T-helper 1 cell (primary cell): ENCODE results near the gene SUB1.
"Not testable (repeated sequence)": the region's sequence is repeated elsewhere in the genome, so short reads cannot be mapped to it uniquely, and the experiment has no call there.

Experiments used
- DNase-seq, 5 donors: peaks; one replicate each; pipeline ENCODE4 v3.0.0-alpha.2; 2012 to 2020

Gene SUB1

GRCh38 chr5:32566319-32567111 is 18.8 kb upstream of the SUB1 start:
- no peak for DNase-seq

DNA sequence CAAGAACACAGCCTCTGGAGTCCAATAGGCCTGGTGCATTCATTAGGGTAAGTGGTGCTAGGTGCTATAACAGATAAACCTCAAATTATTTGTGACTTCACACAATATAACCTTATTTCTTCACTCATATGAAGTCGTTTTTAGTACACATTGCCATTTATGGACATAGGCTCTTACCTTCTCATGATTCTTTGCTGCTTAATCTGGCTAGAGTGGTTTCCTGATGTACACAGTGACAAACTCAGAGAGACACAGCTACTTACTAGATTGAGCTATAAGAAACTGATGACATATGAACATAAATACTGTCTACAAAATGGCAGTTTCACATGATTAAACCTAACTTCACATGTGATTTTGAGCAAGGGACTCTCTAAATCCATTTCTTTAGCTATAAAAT is 14.2 kb upstream of the SUB1 start:
- no peak for DNase-seq

- peak in 1 of 5 donors; percentile 15 for DNase-seq
These were observed 12.4 kb upstream of the SUB1 start for GRCh38 chr5:32572778-32573480.

DNA sequence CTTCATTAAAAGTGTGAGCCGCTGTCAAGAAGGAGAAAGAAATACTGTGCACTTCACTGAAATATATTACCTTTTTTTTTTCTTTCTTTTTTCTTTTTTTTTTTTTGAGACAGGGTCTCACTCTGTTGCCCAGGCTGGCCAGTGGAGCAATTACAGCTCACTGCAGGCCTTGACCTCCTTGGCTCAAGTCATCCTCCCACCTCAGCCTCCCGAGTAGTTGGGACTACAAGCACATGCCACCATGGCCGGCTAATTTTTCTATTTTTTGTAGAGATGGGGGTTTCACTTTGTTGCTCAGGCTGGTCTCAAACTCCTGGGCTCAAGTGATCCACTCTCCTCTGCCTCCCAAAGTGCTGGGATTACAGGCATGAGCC is 11.9 kb upstream of the SUB1 start:
- DNase-seq, result not testable (repeated sequence)

- no peak for DNase-seq
These were observed 10.7 kb upstream of the SUB1 start for GRCh38 chr5:32574540-32575175.

DNA sequence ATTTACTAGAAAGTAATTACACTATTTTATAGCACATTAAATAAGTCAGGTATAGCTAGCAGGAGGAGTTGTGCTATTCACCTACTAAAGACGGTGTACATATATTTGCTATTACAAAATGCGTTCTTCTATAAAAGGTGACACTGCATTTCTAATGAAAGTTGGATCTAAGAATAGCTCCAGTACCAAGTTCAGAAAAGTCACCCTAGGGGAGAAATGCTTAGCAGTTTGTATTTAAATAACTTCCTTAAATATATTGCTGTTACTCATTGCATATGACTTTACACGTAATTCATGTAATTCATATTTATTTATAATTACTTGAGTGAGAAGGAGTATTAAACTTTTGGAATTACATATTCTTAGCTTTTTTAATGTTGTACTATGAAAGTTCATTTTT is 7.0 kb upstream of the SUB1 start:
- no peak for DNase-seq

- DNase-seq, result no peak
These were observed 6.6 kb upstream of the SUB1 start for GRCh38 chr5:32578764-32579163.

DNA sequence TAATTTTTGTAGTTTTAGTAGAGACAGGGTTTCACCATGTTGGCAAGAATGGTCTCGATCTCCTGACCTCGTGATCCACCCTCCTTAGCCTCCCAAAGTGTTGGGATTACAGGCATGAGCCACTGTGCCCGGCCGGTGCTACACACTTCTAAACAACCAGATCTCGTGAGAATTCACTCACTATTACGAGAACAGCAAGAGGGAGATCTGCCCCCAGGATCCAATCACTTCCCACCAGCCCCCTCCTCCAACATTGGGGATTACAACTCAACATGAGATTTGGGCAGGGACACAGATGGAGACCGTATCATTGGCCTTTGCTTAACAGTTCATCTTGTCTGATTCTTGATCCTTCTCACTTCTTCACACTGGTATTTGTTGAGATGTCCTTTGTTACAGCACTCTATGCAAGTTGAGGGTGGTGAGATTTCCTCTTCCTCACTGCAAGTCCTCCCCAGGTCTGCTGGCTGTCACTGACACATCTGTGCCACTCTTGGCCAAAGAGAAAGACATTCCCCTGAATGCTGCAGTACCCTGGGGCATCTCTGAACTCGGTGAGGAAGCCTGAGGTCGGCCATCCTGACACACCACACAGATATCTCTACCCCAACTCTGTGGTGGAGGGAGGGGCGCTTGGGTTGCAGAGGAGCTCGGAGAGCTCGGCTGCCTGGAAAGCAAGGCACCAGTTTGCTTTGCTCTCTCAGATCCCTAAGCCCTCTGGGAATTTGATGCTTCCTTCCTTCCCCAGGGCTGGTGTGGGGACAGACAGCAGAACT is 4.2 kb upstream of the SUB1 start:
- peak in 1 of 5 donors; percentile 12 for DNase-seq

- DNase-seq, result peak in 2 of 5 donors; percentile 10 to 70
These were observed 1.6 kb upstream of the SUB1 start for GRCh38 chr5:32583582-32584232.

GRCh38 chr5:32584646-32585045 is 711 bp upstream of the SUB1 start:
- peak in 1 of 5 donors; percentile 48 for DNase-seq

GRCh38 chr5:32585122-32585445 is 273 bp upstream of the SUB1 start:
- no peak for DNase-seq

- DNase-seq, result no peak
These were observed 881 bp downstream of the SUB1 start for GRCh38 chr5:32586276-32586599.

- DNase-seq, result no peak
These were observed 1.8 kb downstream of the SUB1 start for GRCh38 chr5:32587067-32587551.

DNA sequence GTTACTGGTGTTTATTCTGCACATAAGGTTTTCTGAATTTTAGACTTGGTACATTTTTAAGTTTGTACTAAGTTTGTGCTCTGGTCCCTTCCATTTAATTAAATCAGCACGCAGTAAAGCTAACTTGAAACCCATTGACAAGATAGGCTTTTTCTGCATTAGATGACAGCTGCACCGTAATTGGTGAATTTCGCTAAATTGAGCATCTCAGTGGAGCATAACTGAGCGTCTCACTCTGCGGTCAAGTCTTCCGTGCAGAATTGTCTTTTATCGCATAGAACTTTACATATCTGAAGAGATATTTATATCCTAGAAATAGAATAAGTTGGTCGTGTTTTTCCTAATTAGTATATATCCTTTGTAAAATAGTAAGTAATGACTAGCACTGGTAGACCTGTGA is 4.1 kb downstream of the SUB1 start:
- no peak for DNase-seq

GRCh38 chr5:32589942-32590869 is 4.8 kb downstream of the SUB1 start:
- peak in 3 of 5 donors; percentile 40 to 61 (median 53) for DNase-seq

DNA sequence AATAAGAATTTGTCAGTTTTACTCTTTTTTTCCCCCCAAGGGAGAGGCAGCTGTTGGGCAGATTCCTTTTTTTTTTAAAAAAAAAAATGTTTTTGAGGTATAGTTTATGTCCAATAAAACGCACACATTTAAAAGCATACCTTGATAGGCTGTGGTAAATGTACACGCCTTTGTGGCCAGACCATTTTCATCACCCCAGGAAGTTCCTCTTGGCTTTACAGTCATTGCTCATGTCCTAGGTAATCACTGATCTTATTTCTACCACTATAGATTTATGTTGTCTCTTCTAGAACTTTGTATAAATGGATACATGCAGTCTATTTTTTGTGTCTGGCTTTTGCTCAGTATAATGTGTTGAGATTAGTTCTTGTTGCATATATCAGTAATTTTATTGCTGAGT is 9.8 kb downstream of the SUB1 start:
- no peak for DNase-seq

GRCh38 chr5:32597041-32597629 is 11.8 kb downstream of the SUB1 start:
- DNase-seq, result no peak

DNA sequence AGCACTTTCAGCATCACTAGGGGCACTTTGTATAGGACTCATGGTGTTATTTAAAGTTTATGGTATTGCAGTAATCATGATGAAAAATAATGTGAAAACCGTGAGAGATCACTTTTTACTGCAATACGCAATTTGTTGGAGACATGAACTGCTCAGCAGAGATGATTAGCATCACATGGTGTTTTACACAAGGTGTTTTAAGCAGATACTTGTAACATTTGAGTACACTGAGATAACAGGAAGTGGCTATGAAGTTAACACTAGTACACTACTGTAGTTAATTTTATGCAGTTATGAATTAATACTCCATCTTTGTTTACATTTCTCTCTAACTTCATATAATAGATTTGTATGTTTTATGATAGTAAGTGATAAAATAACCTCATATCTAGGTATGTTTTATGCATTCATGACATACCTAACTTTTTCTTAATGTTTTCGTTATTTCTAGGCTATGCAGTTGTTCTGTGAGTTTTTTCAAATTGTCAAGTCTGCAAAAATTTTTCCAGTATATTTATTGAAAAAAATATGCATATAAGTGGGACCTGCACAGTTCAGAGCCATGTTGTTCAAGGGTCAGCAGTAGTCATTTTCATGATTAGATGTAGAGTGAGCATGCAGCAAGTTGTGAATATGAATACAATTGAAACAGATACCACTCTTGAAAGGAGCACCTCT is 13.0 kb downstream of the SUB1 start:
- DNase-seq, result no peak

DNA sequence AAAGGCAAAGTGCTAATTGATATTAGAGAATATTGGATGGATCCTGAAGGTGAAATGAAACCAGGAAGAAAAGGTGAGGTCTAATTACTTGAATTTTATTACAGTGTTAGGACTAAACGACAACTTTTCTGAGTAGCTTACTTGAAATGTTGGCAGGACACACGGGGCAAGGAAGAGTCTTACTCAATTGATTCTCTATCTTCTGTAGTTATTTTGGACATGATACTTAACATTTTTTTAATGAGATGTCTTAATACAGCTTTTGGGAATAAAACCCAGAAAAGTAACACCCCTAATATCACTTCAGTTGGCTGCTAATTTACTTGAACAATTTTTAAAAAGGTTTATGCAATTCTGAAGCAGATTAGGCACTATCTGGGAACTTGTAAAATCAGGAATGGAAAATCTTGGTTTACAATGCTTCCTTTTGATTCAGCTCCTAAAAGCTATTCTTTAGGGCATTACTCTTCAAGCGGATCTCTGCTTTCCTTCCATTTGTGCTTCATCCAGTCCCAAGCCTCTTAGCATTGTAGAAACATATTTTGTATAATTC is 13.7 kb downstream of the SUB1 start:
- no peak for DNase-seq

DNA sequence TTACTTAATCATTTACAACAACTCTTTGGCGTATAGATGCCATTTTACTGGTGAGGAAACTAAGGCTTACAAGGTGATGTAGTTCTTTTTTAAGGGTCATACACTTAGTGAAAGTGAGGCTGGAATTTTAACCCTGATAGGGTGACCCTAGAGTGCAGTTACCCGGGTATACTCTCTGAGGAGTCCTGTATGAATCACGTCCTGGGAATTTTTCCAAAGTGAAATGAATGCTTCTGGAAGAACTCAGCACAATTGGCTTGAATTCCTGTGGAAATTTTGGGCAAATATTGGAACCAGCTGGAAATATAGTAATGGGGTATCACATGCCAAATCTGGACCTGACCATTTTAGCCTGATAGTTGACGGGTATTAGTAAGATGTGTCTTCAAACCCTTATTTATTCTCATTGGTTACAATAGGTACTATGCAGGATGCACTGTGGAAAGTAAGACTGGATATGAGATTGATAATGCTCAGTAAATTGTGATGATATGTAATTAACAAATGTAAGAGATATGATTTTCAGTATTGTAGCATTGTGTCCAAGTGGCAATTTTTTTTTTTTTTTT is 14.8 kb downstream of the SUB1 start:
- DNase-seq, result no peak
